ENCODE data around the gene CHRM3.

Gene CHRM3

GRCh38 chr1:239427712-239428111 is 41.3 kb downstream of the CHRM3 start:
- TF ChIP-seq CTCF (IDR thresholded peaks at IDR 0.05; ENCODE audit: low read depth, low read length): no peak

GRCh38 chr1:239428120-239428710 is 41.8 kb downstream of the CHRM3 start:
- H3K4me3 ChIP-seq (ENCODE audit: low read depth, low read length): no peak overlapping the region
- no peak for TF ChIP-seq CTCF (IDR thresholded peaks at IDR 0.05; ENCODE audit: low read depth, low read length)

More at GRCh38 chr1:239427712-239428111, 41.3 kb downstream of the CHRM3 start:
- no peak overlapping the region for H3K4me3 ChIP-seq (ENCODE audit: low read depth, low read length)

- no peak overlapping the region for H3K4me3 ChIP-seq (ENCODE audit: low read depth, low read length)
- TF ChIP-seq CTCF (IDR thresholded peaks at IDR 0.05; ENCODE audit: low read depth, low read length): no peak
Observed at GRCh38 chr1:239429163-239429562, 42.8 kb downstream of the CHRM3 start.

- H3K4me3 ChIP-seq (ENCODE audit: low read depth, low read length): no peak overlapping the region
- no peak for TF ChIP-seq CTCF (IDR thresholded peaks at IDR 0.05; ENCODE audit: low read depth, low read length)
Observed at GRCh38 chr1:239432255-239432654, 45.9 kb downstream of the CHRM3 start.

GRCh38 chr1:239434181-239434580 is 47.8 kb downstream of the CHRM3 start:
- TF ChIP-seq CTCF (IDR thresholded peaks at IDR 0.05; ENCODE audit: low read depth, low read length): no peak
- H3K4me3 ChIP-seq (ENCODE audit: low read depth, low read length): no peak overlapping the region
